HG02973 (cell line): ENCODE data around the gene CAMTA1.
"Not testable (repeated sequence)": the region's sequence is repeated elsewhere in the genome, so short reads cannot be mapped to it uniquely, and the experiment has no call there.

Source experiments
- ATAC-seq: cut with Tn5 transposase; IDR thresholded peaks from one replicate; pipeline ENCODE4 v1.9.1; 2021; ENCODE audit warnings: moderate library complexity; ENCODE audit not compliant: unreplicated experiment

The CAMTA1 gene

GRCh38 chr1:6809461-6809860, 24.2 kb downstream of the CAMTA1 start:
- no peak for ATAC-seq

- not testable (repeated sequence) for ATAC-seq
Observed at GRCh38 chr1:6810146-6810734, 25.0 kb downstream of the CAMTA1 start.

- no peak for ATAC-seq
Observed at GRCh38 chr1:6811583-6811982, 26.3 kb downstream of the CAMTA1 start.

- ATAC-seq, result no peak
Observed at GRCh38 chr1:6813165-6813564, 27.9 kb downstream of the CAMTA1 start.

- ATAC-seq, result no peak
Observed at GRCh38 chr1:6815726-6816125, 30.5 kb downstream of the CAMTA1 start.

GRCh38 chr1:6819246-6820040, 34.2 kb downstream of the CAMTA1 start:
- ATAC-seq, result no peak

- ATAC-seq, result no peak
Observed at GRCh38 chr1:6820899-6821298, 35.6 kb downstream of the CAMTA1 start.

GRCh38 chr1:6822530-6823359, 37.5 kb downstream of the CAMTA1 start:
- peak; percentile 75 for ATAC-seq

- no peak for ATAC-seq
Observed at GRCh38 chr1:6823793-6824192, 38.5 kb downstream of the CAMTA1 start.

- no peak for ATAC-seq
Observed at GRCh38 chr1:6824665-6825368, 39.6 kb downstream of the CAMTA1 start.

- ATAC-seq, result no peak
Observed at GRCh38 chr1:6825828-6826227, 40.6 kb downstream of the CAMTA1 start.

GRCh38 chr1:6827079-6827478, 41.8 kb downstream of the CAMTA1 start:
- ATAC-seq, result no peak

GRCh38 chr1:6827630-6828165, 42.4 kb downstream of the CAMTA1 start:
- no peak for ATAC-seq

GRCh38 chr1:6831366-6831765, 46.1 kb downstream of the CAMTA1 start:
- ATAC-seq, result no peak

- ATAC-seq, result not testable (repeated sequence)
Observed at GRCh38 chr1:6832006-6832405, 46.8 kb downstream of the CAMTA1 start.

GRCh38 chr1:6832531-6833188, 47.4 kb downstream of the CAMTA1 start:
- no peak for ATAC-seq

- ATAC-seq, result no peak
Observed at GRCh38 chr1:6833804-6834203, 48.5 kb downstream of the CAMTA1 start.

GRCh38 chr1:6834366-6834765, 49.1 kb downstream of the CAMTA1 start:
- ATAC-seq, result no peak

GRCh38 chr1:6835139-6835538, 49.9 kb downstream of the CAMTA1 start:
- ATAC-seq, result no peak

- ATAC-seq, result no peak
Observed at GRCh38 chr1:6842301-6842700, 57.0 kb downstream of the CAMTA1 start.
